ENCODE data around the gene ADAMTS8. TPM values are rescaled to one million over a fixed set of nuclear protein-coding genes. Genes with fewer than 3 reads are reported as not detected.

ADAMTS8 gene
- total RNA-seq, 1 donor from 2014 or later: 0.22 TPM

DNA sequence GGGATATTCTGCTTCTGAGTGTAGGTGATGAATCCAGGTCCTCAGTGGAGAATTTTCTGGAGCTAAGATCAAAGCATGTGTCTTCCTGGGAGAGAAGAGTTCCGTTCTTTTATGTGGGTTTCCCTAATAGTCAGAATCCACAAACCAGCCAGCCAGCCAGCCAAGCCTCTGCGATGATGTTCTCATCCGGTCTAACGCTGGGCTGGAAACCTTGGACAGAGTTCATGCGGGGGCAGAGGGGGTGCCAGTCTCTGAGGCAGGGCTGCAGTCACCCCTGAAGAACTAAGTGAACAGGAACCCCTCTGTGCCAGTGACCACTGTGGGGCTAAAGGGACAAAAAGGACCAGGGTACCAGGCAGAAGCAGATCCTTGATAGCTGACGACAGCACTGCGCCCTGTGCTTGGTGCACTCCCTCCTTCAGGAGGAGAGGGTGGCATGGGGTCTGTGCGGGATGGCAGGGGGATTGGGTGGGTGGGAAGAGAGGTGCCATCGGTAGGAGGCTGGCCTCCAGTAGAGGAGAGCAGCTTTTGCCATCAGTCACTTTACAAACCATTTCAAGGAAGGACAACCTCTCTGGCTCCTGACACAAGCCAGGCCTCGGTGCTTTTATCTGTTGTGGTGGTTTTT is 47.1 kb upstream of the ADAMTS8 start:
- H3K9me3 Mint-ChIP-seq (ENCODE audit: low read depth): no peaks in the 10 kb centered on the region
- peaks cover 8% of the 10 kb centered on the region for H3K27me3 Mint-ChIP-seq
- peaks cover 5% of the 10 kb centered on the region for H3K4me1 Mint-ChIP-seq (ENCODE audit: low read depth)
- H3K4me3 Mint-ChIP-seq (ENCODE audit: low read depth): no peak overlapping the region
- TF ChIP-seq, protein P1, sequence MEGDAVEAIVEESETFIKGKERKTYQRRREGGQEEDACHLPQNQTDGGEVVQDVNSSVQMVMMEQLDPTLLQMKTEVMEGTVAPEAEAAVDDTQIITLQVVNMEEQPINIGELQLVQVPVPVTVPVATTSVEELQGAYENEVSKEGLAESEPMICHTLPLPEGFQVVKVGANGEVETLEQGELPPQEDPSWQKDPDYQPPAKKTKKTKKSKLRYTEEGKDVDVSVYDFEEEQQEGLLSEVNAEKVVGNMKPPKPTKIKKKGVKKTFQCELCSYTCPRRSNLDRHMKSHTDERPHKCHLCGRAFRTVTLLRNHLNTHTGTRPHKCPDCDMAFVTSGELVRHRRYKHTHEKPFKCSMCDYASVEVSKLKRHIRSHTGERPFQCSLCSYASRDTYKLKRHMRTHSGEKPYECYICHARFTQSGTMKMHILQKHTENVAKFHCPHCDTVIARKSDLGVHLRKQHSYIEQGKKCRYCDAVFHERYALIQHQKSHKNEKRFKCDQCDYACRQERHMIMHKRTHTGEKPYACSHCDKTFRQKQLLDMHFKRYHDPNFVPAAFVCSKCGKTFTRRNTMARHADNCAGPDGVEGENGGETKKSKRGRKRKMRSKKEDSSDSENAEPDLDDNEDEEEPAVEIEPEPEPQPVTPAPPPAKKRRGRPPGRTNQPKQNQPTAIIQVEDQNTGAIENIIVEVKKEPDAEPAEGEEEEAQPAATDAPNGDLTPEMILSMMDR (IDR thresholded peaks at IDR 0.05; ENCODE audit: unreplicated experiment): no peak
- DNase-seq (ENCODE audit: low spot score, unreplicated experiment): no peak
- no peaks in the 10 kb centered on the region for H3K36me3 Mint-ChIP-seq (ENCODE audit: insufficient read depth)
- no peak overlapping the region for H3K27ac Mint-ChIP-seq

DNA sequence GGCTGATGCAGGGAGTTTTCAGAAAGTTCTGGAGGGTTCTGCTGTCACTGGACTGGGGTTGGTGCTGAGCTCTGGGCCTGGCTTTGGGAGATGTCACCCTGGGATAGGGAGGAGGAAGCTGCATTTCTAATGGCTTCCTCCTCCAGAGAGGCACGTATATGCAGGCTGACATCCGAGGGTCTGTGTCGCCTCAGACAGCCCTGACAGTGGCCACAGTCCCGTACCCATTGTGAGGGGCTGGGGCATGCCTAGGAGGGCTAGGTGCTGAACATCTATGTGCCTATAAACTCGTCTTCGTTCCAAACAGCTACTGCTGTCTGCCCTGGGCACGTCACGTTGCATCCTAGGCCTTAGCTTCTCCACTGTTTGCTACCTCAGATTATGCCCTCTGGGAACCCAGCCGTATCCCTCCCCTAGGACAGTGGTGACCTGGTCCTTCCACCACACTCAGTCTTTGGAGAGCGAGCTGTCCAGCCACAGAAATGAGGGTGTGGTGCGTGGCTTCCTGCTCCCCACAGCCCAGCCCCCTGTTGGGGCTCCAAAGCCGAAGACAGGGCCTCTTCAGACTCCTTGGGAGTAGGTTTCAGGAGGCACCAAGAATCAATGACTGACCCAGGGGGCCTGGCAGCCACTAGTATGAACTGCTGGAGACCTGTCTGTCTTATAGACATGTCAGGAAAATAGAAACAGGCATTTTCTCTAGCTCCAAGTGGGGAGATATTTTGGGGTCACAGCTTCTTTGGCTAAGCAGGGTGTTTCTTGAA is 46.4 kb upstream of the ADAMTS8 start:
- peaks cover 8% of the 10 kb centered on the region for H3K27me3 Mint-ChIP-seq
- DNase-seq (ENCODE audit: low spot score, unreplicated experiment): no peak

DNA sequence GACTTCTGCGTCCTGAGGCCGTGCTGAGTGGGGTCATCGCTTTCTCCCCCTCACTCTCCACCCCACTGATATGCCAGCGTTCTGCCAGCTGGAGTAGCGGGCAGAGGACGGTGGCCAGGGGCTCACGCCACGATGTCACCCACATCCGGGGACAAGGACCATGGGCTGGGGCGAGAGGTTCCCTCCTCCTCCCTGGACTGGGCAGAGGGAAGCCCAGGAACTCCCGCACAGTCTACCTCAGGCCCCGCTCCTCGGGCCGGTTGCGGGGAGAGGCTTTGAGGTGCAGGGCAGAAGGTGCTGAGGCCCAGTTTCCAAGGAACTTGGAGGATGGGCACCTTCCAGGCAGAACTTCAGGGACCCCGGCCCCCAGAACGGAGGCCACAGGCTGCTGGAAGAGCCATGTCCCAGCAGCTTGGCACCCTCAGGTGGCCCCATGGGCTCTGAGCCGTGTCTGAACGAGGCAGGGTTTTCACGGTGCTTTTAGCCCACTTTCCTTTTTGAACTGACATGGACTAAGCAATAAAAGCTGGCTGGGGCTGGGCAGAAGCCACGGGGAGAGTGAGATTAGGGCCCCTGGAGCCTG is 45.5 kb upstream of the ADAMTS8 start:
- TF ChIP-seq, protein P1 (IDR thresholded peaks at IDR 0.05; ENCODE audit: unreplicated experiment): no peak
- no peaks in the 10 kb centered on the region for H3K36me3 Mint-ChIP-seq (ENCODE audit: insufficient read depth)
- H3K4me1 Mint-ChIP-seq (ENCODE audit: low read depth): peaks cover 5% of the 10 kb centered on the region
- H3K9me3 Mint-ChIP-seq (ENCODE audit: low read depth): no peaks in the 10 kb centered on the region
- H3K4me3 Mint-ChIP-seq (ENCODE audit: low read depth): no peak overlapping the region
- no peak overlapping the region for H3K27ac Mint-ChIP-seq
- no peak for DNase-seq (ENCODE audit: low spot score, unreplicated experiment)
- H3K27me3 Mint-ChIP-seq: peaks cover 8% of the 10 kb centered on the region

More for the DNA sequence above, 46.4 kb upstream of the ADAMTS8 start:
- H3K4me1 Mint-ChIP-seq (ENCODE audit: low read depth): peaks cover 5% of the 10 kb centered on the region
- no peaks in the 10 kb centered on the region for H3K9me3 Mint-ChIP-seq (ENCODE audit: low read depth)
- H3K27ac Mint-ChIP-seq: no peak overlapping the region
- H3K4me3 Mint-ChIP-seq (ENCODE audit: low read depth): no peak overlapping the region
- no peaks in the 10 kb centered on the region for H3K36me3 Mint-ChIP-seq (ENCODE audit: insufficient read depth)
- TF ChIP-seq, protein P1 (IDR thresholded peaks at IDR 0.05; ENCODE audit: unreplicated experiment): no peak

DNA sequence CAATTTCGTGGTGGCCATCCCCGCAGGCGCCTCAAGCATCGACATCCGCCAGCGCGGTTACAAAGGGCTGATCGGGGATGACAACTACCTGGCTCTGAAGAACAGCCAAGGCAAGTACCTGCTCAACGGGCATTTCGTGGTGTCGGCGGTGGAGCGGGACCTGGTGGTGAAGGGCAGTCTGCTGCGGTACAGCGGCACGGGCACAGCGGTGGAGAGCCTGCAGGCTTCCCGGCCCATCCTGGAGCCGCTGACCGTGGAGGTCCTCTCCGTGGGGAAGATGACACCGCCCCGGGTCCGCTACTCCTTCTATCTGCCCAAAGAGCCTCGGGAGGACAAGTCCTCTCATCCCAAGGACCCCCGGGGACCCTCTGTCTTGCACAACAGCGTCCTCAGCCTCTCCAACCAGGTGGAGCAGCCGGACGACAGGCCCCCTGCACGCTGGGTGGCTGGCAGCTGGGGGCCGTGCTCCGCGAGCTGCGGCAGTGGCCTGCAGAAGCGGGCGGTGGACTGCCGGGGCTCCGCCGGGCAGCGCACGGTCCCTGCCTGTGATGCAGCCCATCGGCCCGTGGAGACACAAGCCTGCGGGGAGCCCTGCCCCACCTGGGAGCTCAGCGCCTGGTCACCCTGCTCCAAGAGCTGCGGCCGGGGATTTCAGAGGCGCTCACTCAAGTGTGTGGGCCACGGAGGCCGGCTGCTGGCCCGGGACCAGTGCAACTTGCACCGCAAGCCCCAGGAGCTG is 44.8 kb upstream of the ADAMTS8 start:
- no peaks in the 10 kb centered on the region for H3K36me3 Mint-ChIP-seq (ENCODE audit: insufficient read depth)
- H3K27me3 Mint-ChIP-seq: peaks cover 8% of the 10 kb centered on the region
- TF ChIP-seq, protein P1 (IDR thresholded peaks at IDR 0.05; ENCODE audit: unreplicated experiment): no peak
- H3K9me3 Mint-ChIP-seq (ENCODE audit: low read depth): no peaks in the 10 kb centered on the region
- DNase-seq (ENCODE audit: low spot score, unreplicated experiment): no peak
- no peak overlapping the region for H3K27ac Mint-ChIP-seq
- H3K4me1 Mint-ChIP-seq (ENCODE audit: low read depth): peaks cover 5% of the 10 kb centered on the region
- no peak overlapping the region for H3K4me3 Mint-ChIP-seq (ENCODE audit: low read depth)

DNA sequence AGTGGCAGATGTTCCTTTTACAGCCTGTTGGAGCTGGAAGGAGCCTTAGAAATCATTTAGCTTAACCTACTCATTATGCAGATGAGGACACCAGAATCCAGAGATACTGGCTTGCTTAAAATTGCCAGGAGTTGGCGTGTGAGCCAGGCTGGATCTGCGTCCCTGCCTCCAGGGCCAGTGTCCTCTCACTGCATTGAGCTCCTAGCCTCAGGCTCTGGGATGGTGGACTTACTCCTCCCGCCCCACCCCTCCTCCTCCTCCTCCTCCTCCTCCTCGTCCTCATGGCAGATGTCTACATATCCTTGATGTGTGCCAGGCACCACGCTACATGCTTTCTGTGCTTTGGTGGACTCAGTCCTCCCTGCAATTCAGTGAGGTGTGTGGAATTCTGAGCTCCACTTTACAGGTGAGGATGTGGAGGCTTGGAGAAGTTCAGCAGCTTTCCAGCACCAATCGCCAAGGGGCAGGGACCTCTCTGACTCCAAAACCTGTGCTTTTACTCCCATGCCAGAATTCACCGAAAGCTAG is 44.1 kb upstream of the ADAMTS8 start:
- Mint-ChIP-seq H3K4me3 (ENCODE audit: low read depth) (no peak overlapping the region), H3K9me3 (ENCODE audit: low read depth) (no peaks in the 10 kb centered on the region), H3K4me1 (ENCODE audit: low read depth) (peaks cover 5% of the 10 kb centered on the region), H3K36me3 (ENCODE audit: insufficient read depth) (no peaks in the 10 kb centered on the region), H3K27me3 (peaks cover 7% of the 10 kb centered on the region), H3K27ac (no peak overlapping the region)
- TF ChIP-seq, protein P1 (IDR thresholded peaks at IDR 0.05; ENCODE audit: unreplicated experiment): no peak
- DNase-seq (ENCODE audit: low spot score, unreplicated experiment): no peak
